GM12878 (cell line): Measurements from ENCODE around the gene SHROOM2. TPM values are rescaled to one million over a fixed set of nuclear protein-coding genes. Genes with fewer than 3 reads are reported as not detected.

Source experiments
- ATAC-seq: fragments of 200-7000 bp; cut with Tn5 transposase; 3 replicates; pipeline ENCODE4 v1.9.1; 2020; ENCODE audit warnings: mild to moderate bottlenecking, moderate library complexity
- BruUV-seq: library from RNA; stranded (reverse); fragments of 400-500 nt; replicated peaks from 2 replicates; lab custom pipeline; 2021; lab: Mats Ljungman, UMichigan
- CTCF ChIA-PET: fragments of 300-600 bp; sonication (Branson Sonifier 250); formaldehyde crosslinking; extraction: SDS; loops from one replicate; lab custom pipeline; 2021; ENCODE audit warnings: inconsistent platforms; lab: Yijun Ruan, JAX
- POLR2A ChIA-PET: fragments of 350-600 bp; formaldehyde crosslinking; extraction: SDS; loops from one replicate; lab custom pipeline; 2021; ENCODE audit warnings: inconsistent platforms; lab: Charles Lee
- RAD21 ChIA-PET: fragments of 300-600 bp; sonication (Branson Sonifier 250); formaldehyde crosslinking; loops from one replicate; lab custom pipeline; 2023; ENCODE audit warnings: antibody characterized with exemption; ENCODE audit not compliant: unreplicated experiment; lab: Charles Lee
- SMC1A ChIA-PET: fragments of 300-600 bp; sonication (Branson Sonifier 250); formaldehyde crosslinking; loops from one replicate; lab custom pipeline; 2023; ENCODE audit not compliant: unreplicated experiment, uncharacterized antibody; lab: Charles Lee
- DNase-seq: peaks from one replicate; pipeline ENCODE4 v3.0.0-alpha.2; 2011; ENCODE audit warnings: low read depth, low spot score
- FAIRE-seq: peaks from 3 replicates; lab custom pipeline; 2011; peaks lifted over from hg19 to GRCh38; lab: Jason Lieb, UNC
- H2AFZ ChIP-seq: 2 replicates; pipeline ENCODE4 v1.6.0; 2011; ENCODE audit warnings: low read depth, low read length, control low read depth; ENCODE audit not compliant: control insufficient read depth
- H3K27ac ChIP-seq: 2 replicates; pipeline ENCODE4 v1.5.1; 2011; ENCODE audit warnings: control low read depth; ENCODE audit not compliant: control insufficient read depth, insufficient read depth
- H3K27me3 ChIP-seq, 2 experiments: replicated peaks in 1 of 2; 2 replicates each; pipeline versions ENCODE4 v1.6.0 to v1.6.1; 2011; ENCODE audit warnings: low read length in 1 of 2; ENCODE audit not compliant: control insufficient read depth in 2 of 2, insufficient read depth in 2 of 2
- H3K36me3 ChIP-seq, 2 experiments: 2 replicates each; pipeline ENCODE4 v1.5.1; 2011; ENCODE audit warnings: low read length in 1 of 2; ENCODE audit not compliant: control insufficient read depth in 2 of 2, insufficient read depth in 2 of 2
- H3K4me1 ChIP-seq: 2 replicates; pipeline ENCODE4 v1.6.1; 2011; ENCODE audit warnings: mild to moderate bottlenecking, low read length, moderate library complexity, mixed read lengths; ENCODE audit not compliant: control insufficient read depth, insufficient read depth
- H3K4me2 ChIP-seq: 2 replicates; pipeline ENCODE4 v1.6.0; 2011; ENCODE audit warnings: control low read depth; ENCODE audit not compliant: control insufficient read depth, insufficient read depth
- H3K4me3 ChIP-seq: fragments of 200-600 bp; sonication (generic); 2 replicates; pipeline ENCODE4 v1.5.1; 2016
- H3K79me2 ChIP-seq: 2 replicates; pipeline ENCODE4 v1.6.0; 2011; ENCODE audit warnings: low read length; ENCODE audit not compliant: control insufficient read depth, insufficient read depth
- H3K9ac ChIP-seq: 2 replicates; pipeline ENCODE4 v1.8.0; 2011; ENCODE audit warnings: low read length, control low read depth, mixed read lengths; ENCODE audit not compliant: control insufficient read depth, insufficient read depth
- H3K9me3 ChIP-seq: replicated peaks from 3 replicates; pipeline ENCODE4 v1.5.1; 2011; ENCODE audit warnings: mild to moderate bottlenecking, low read length; ENCODE audit not compliant: control insufficient read depth, insufficient read depth
- H4K20me1 ChIP-seq: 2 replicates; pipeline ENCODE4 v1.6.0; 2011; ENCODE audit not compliant: control insufficient read depth, insufficient read depth
- ASH2L ChIP-seq: fragments of 300-600, 200-600 bp; sonication (generic); IDR thresholded peaks from 2 replicates; pipeline ENCODE4 v1.6.1; 2017; ENCODE audit warnings: low read depth, mild to moderate bottlenecking, borderline replicate concordance
- BCL3 ChIP-seq: IDR thresholded peaks from 2 replicates; pipeline ENCODE4 v1.6.1; 2011; ENCODE audit warnings: borderline replicate concordance, low read depth, mild to moderate bottlenecking, moderate library complexity, low read length; ENCODE audit not compliant: insufficient read depth, poor library complexity, severe bottlenecking
- CBFB ChIP-seq: IDR thresholded peaks from 2 replicates; pipeline ENCODE4 v1.6.1; 2016; ENCODE audit warnings: antibody characterized with exemption, low read depth
- CREB1 ChIP-seq: IDR thresholded peaks from 2 replicates; pipeline ENCODE4 v1.6.1; 2012; ENCODE audit warnings: low read depth, mild to moderate bottlenecking, inconsistent platforms
- JUNB ChIP-seq: IDR thresholded peaks from 2 replicates; pipeline ENCODE4 v1.6.1; 2016; ENCODE audit warnings: antibody characterized with exemption, mild to moderate bottlenecking
- JUND ChIP-seq: IDR thresholded peaks from 2 replicates; pipeline ENCODE4 v1.6.1; 2012; ENCODE audit warnings: low read depth, mild to moderate bottlenecking, low read length, improper control_type of control experiment, moderate library complexity
- NFIC ChIP-seq: IDR thresholded peaks from 2 replicates; pipeline ENCODE4 v1.6.1; 2012; ENCODE audit warnings: low read depth, mild to moderate bottlenecking, inconsistent platforms, low read length, moderate library complexity
- TCF12 ChIP-seq: IDR thresholded peaks from 2 replicates; pipeline ENCODE4 v1.6.1; 2011; ENCODE audit warnings: low read depth, mild to moderate bottlenecking, low read length
- WGBS: methylation state at CpG from one replicate; pipeline ENCODE4 v1.1.6; 2016; ENCODE audit warnings: low lambda C conversion rate; ENCODE audit not compliant: insufficient replicate concordance, insufficient coverage; ENCODE audit errors: missing lambda C conversion rate; 5-methylcytosine and 5-hydroxymethylcytosine counted together
- in situ Hi-C: fragments of 300-500 bp; cut with MboI; formaldehyde crosslinking; loops from 9 replicates; pipeline ENCODE4 v1.14.3; 2018; ENCODE audit warnings: mixed read lengths
- intact Hi-C: fragments of 100-400 bp; cut with micrococcal nuclease; formaldehyde crosslinking; loops from one replicate; pipeline ENCODE4 v1.14.2; 2022; ENCODE audit not compliant: unreplicated experiment
- polyA plus RNA-seq, 11 experiments: library from polyadenylated mRNA; depleted of rRNA in 4 of 11; unstranded in 6 of 11; stranded (reverse) in 5 of 11; fragments of >200 nt; fragmentation: Nextera tagmentation in 4 of 11; fragmentation: Illumina TruSeq in 1 of 11; extraction: Ambion mirVana in 4 of 11; extraction: Trizol in 1 of 11; gene quantifications; 1 replicate in 1 of 11; 2 replicates in 10 of 11; pipeline versions ENCODE4 v1.2.1 to v1.2.3, GENCODE V29; 2011 to 2016; ENCODE audit warnings: inconsistent platforms in 2 of 11, missing spikeins in 2 of 11, low read depth in 1 of 11
- total RNA-seq, 4 experiments: library from RNA; depleted of rRNA in 3 of 4; stranded (reverse); fragments of >200 nt in 3 of 4; fragmentation: Illumina TruSeq in 1 of 4; extraction: Trizol in 1 of 4; gene quantifications; 2 replicates each; pipeline versions ENCODE4 v1.2.1 to v1.2.3, GENCODE V29; 2013 to 2021

SHROOM2 gene
- total and polyA plus RNA-seq, 10 of the 15 experiments (the other 5 are each of a cell fraction or from before 2014, with no cell fraction given) = under 0.01 to 0.15 (median 0.09) TPM; not detected in 2

GRCh38 chrX:9917861-9918260 lies 131.6 kb downstream of the SHROOM2 start:
- Histone ChIP-seq H3K4me3 (no peak overlapping the region), H3K4me2 (no peak overlapping the region), H3K9ac (no peak overlapping the region), H3K79me2 (no peaks in the 10 kb centered on the region), H2AFZ (no peak overlapping the region), H3K9me3 (no peaks in the 10 kb centered on the region), H3K36me3 (no peaks in the 10 kb centered on the region), H3K4me1 (no peaks in the 10 kb centered on the region), H4K20me1 (no peaks in the 10 kb centered on the region), H3K27ac (no peak overlapping the region), H3K27me3 (no peaks in the 10 kb centered on the region)
- no peak for DNase-seq
- POLR2A ChIA-PET = no interaction called here
- BruUV-seq = no TSS peak
- no peak for ATAC-seq
- 19% methylated on average over 5 of the region's 5 CpGs for WGBS
- CTCF ChIA-PET = no interaction called here
- RAD21 ChIA-PET = no interaction called here
- no peak for FAIRE-seq
- SMC1A ChIA-PET = no interaction called here
- intact Hi-C loops = no loop called here
- TF ChIP-seq CREB1 = no peak
- TF ChIP-seq NFIC = no peak
- no peak for TF ChIP-seq TCF12
- no peak for TF ChIP-seq CBFB
- no peak for TF ChIP-seq BCL3
- no peak for TF ChIP-seq JUNB
- no peak for TF ChIP-seq ASH2L
- TF ChIP-seq JUND = no peak
- in situ Hi-C loops = no loop called here
